Left hindlimb (tissue), 1 donor: ENCODE results near the gene ASB11.
"Not testable (repeated sequence)": the region's sequence is repeated elsewhere in the genome, so short reads cannot be mapped to it uniquely, and the experiment has no call there.

Experiments used
- DNase-seq: peaks from one replicate; pipeline ENCODE4 v3.0.0-alpha.2; 2018

The ASB11 gene

GRCh38 chrX:15315509-15315908 lies at the start of gene ASB11:
Gene ASB11, minus strand, starts transcription at chrX:15315640. Its CDS starts 35 bp downstream, at chrX:15315605.
- no peak for DNase-seq

GRCh38 chrX:15359701-15360100 lies 44.3 kb upstream of the ASB11 start:
- no peak for DNase-seq

GRCh38 chrX:15358533-15358932 lies 43.1 kb upstream of the ASB11 start:
- DNase-seq: no peak

GRCh38 chrX:15356444-15356843 lies 41.0 kb upstream of the ASB11 start:
- no peak for DNase-seq

GRCh38 chrX:15350329-15350996 lies 35.0 kb upstream of the ASB11 start:
- no peak for DNase-seq

GRCh38 chrX:15349046-15349445 lies 33.6 kb upstream of the ASB11 start:
- no peak for DNase-seq

- no peak for DNase-seq
Measured at GRCh38 chrX:15345976-15346375, 30.5 kb upstream of the ASB11 start.

- DNase-seq: no peak
Measured at GRCh38 chrX:15344106-15344505, 28.7 kb upstream of the ASB11 start.

GRCh38 chrX:15343075-15343476 lies 27.6 kb upstream of the ASB11 start:
- DNase-seq: no peak

- no peak for DNase-seq
Measured at GRCh38 chrX:15340867-15341266, 25.4 kb upstream of the ASB11 start.

GRCh38 chrX:15336023-15336413 lies 20.6 kb upstream of the ASB11 start:
- peak; percentile 35 for DNase-seq

GRCh38 chrX:15335135-15336022 lies 19.9 kb upstream of the ASB11 start, which contains the start of gene PIGA:
Gene PIGA, minus strand, starts transcription at chrX:15335523. Its CDS starts 3,593 bp downstream, at chrX:15331930.
- peak; percentile 97 for DNase-seq

GRCh38 chrX:15334561-15334960 lies 19.1 kb upstream of the ASB11 start:
- DNase-seq: no peak

GRCh38 chrX:15328821-15329220 lies 13.4 kb upstream of the ASB11 start:
- no peak for DNase-seq

- no peak for DNase-seq
Measured at GRCh38 chrX:15328131-15328530, 12.7 kb upstream of the ASB11 start.

GRCh38 chrX:15322472-15322871 lies 7.0 kb upstream of the ASB11 start:
- DNase-seq: no peak

GRCh38 chrX:15322072-15322471 lies 6.6 kb upstream of the ASB11 start:
- DNase-seq: no peak

GRCh38 chrX:15321447-15321846 lies 6.0 kb upstream of the ASB11 start:
- no peak for DNase-seq

- DNase-seq: no peak
Measured at GRCh38 chrX:15320297-15320696, 4.9 kb upstream of the ASB11 start.

- DNase-seq: no peak
Measured at GRCh38 chrX:15319075-15319474, 3.6 kb upstream of the ASB11 start.

GRCh38 chrX:15314472-15314871 lies 968 bp downstream of the ASB11 start:
- no peak for DNase-seq

GRCh38 chrX:15311119-15311518 lies 4.3 kb downstream of the ASB11 start:
- DNase-seq: no peak

- no peak for DNase-seq
Measured at GRCh38 chrX:15310117-15310516, 5.3 kb downstream of the ASB11 start.

- DNase-seq: not testable (repeated sequence)
Measured at GRCh38 chrX:15305899-15306298, 9.5 kb downstream of the ASB11 start.
